Endothelial cell of umbilical vein (primary cell): ENCODE data around the gene FGA.

Experiments
- EZH2 ChIP-seq: IDR thresholded peaks from 2 replicates; pipeline ENCODE4 v1.6.1; 2012; ENCODE audit warnings: borderline replicate concordance, low read depth, mild to moderate bottlenecking, moderate library complexity, low read length, inconsistent platforms; ENCODE audit not compliant: severe bottlenecking
- FOS ChIP-seq: IDR thresholded peaks from 2 replicates; pipeline ENCODE4 v1.6.1; 2011; ENCODE audit warnings: mild to moderate bottlenecking, low read length, moderate library complexity, borderline replicate concordance; ENCODE audit not compliant: insufficient read depth
- JUN ChIP-seq: IDR thresholded peaks from 2 replicates; pipeline ENCODE4 v1.6.1; 2011; ENCODE audit warnings: borderline replicate concordance, low read depth; ENCODE audit not compliant: insufficient read length, insufficient read depth
- POLR2A ChIP-seq: IDR thresholded peaks from 2 replicates; pipeline ENCODE4 v1.6.1; 2012; ENCODE audit warnings: low read depth, mild to moderate bottlenecking, control low read depth, low read length
- TF ChIP-seq, protein P1 (sequence below): IDR thresholded peaks from 2 replicates; pipeline ENCODE4 v1.6.1; 2011; ENCODE audit not compliant: insufficient read depth, insufficient read length
- TF ChIP-seq, protein P2 (sequence below), 2 donors: IDR thresholded peaks; 1 replicate in 1 of 2; 2 replicates in 1 of 2; pipeline ENCODE4 v1.5.1; 2011; ENCODE audit warnings: low read length in 2 of 2, mild to moderate bottlenecking in 2 of 2, moderate library complexity in 2 of 2, control low read depth in 1 of 2, inconsistent platforms in 1 of 2, low read depth in 1 of 2; ENCODE audit not compliant: insufficient read depth in 1 of 2; ENCODE audit errors: extremely low read depth in 1 of 2

DNA sequence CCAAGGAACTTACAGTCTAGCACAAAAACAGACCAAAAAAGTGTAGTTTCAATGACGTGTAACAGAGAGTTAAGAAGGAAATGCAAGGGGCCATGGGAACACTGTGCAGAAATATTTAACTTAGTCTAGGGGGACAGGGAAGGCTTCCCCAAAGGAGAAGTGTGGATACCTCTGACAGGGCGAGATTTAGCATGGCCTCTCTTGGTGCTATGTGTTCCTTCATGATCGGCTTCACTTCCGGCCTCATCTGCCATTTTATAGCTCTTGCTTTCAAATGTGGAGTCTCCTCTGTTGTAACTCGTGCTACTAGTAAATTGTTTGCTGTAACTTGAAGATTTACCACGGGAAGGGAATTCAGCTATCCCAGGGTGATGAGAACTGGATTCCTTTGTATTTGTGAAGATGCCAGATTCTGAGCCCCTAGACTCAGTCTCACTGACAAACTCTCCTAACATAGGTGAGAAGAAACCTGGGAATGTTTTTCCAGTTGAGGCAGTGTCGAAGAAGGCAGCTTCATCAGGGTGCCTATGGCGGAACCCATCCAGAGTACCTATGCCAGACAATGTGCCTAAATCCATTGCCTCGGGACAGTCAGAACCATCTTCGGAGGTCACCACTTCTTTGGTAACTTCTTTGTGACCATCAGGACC lies 5.0 kb downstream of the FGA start:
- TF ChIP-seq JUN: no peak
- TF ChIP-seq POLR2A: no peak
- TF ChIP-seq EZH2: no peak
- TF ChIP-seq, protein P1, sequence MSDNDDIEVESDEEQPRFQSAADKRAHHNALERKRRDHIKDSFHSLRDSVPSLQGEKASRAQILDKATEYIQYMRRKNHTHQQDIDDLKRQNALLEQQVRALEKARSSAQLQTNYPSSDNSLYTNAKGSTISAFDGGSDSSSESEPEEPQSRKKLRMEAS: no peak
- no peak for TF ChIP-seq FOS
- TF ChIP-seq, protein P2, sequence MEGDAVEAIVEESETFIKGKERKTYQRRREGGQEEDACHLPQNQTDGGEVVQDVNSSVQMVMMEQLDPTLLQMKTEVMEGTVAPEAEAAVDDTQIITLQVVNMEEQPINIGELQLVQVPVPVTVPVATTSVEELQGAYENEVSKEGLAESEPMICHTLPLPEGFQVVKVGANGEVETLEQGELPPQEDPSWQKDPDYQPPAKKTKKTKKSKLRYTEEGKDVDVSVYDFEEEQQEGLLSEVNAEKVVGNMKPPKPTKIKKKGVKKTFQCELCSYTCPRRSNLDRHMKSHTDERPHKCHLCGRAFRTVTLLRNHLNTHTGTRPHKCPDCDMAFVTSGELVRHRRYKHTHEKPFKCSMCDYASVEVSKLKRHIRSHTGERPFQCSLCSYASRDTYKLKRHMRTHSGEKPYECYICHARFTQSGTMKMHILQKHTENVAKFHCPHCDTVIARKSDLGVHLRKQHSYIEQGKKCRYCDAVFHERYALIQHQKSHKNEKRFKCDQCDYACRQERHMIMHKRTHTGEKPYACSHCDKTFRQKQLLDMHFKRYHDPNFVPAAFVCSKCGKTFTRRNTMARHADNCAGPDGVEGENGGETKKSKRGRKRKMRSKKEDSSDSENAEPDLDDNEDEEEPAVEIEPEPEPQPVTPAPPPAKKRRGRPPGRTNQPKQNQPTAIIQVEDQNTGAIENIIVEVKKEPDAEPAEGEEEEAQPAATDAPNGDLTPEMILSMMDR (IDR thresholded peaks at IDR 0.05; ENCODE audit: extremely low read depth in 1 of 2, insufficient read depth in 1 of 2, low read depth in 1 of 2, low read length in 2 of 2): no peak
